Measurements from ENCODE around the gene RUNX3.

Gene RUNX3

DNA sequence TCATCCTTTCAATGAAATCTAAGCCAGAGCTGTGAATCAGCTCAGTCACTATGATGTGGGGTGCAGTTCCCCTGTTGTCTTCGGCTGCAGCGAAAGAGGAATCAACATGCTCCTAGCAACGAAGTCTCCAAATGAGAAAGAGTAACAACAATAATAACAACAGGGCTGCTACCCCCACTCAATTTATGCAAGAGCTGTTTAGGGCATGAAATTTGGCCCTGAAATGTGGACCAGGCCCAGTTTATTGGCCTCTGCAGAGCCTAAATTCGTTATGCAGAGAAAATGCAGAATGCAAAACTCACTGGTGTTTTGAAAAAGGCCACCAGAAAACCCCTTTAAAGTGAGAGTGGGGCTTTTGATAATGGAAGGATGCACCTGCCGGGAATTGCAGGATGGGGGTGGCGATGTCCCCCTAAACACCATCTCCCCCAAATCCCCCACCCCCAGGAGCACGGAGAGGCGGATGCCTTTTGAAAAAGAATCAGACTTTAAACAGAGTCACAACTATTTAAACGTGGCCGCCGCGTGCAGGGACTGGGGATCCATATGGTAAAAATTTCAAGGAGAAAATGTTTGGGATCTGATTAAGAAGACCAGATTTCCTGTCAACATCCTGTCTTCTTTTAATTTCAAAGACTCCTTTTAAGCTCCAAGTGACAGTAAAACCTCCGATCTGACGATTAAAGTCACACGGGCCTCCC is 1.9 kb downstream of the RUNX3 start:
- peak in 1 of 6 experiments; percentile 48 for DNase-seq

DNA sequence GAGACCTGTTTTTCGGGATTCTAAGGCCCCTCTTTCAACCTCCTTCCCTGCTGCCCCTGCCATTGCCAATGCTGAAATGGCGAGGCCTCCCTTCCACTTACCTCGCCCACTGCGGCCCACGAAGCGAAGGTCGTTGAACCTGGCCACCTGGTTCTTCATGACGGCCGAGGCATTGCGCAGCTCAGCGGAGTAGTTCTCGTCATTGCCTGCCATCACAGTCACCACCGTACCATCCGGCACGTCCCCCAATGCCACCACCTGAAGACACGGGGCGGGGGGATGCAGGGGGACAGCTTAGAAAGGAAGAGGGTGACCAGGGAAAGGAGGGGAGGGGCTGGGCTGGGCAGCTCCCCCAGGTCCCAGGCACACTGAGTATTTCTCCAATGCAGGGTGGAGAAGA is 2.6 kb downstream of the RUNX3 start:
- no peak for DNase-seq

DNA sequence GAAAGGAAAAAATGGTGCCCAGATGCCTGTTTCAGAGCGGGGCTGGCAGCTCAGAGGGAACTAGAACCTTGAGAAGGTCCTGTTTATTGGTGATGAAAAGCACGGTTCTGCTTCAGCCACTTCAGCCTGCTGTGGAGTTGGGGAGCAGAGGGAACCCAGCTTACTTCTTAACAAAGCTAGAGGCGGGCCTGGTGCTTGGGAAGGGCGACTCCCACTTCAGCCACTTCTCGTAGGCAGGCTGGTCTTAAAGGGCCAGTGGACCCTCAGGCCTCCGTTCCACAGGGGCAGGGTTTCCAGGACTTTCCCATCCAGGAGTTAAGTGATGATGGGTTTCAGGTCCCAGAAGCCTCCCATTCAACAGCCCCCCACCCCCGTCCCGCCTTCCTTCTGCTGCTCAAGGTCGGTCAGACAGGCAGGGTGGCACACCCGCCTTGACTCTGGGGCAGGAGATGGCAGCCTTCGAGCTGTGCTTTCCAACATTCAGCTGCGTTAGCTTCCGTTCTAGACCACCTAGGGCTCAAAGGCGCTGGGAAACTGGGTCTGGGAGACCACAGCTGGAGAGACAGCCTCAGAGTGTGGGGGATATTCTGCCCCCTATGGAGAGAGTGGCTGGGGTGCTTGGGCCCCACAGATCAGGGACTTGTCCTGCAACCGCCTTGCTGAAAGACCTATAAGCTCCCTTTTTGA is 3.4 kb downstream of the RUNX3 start:
- DNase-seq = no peak

DNA sequence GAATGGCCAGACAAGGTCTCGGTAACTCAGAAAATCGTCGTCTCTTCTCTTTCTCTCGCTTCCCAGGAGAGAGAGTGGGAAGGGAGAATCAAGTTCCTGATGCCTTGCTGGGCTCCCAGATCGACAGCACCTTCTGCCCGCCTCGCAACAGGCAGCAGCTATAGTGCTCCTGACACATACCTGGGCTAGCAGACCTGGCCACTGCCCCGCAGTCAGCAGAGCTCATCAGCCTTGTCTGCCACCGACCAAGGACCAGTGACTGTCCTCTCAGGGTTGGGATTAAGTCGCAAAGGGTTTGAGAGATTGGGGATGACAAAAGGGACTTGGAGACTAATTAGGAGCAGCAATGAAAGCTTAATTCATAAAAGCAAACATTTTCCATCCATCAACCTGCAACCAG is 4.1 kb downstream of the RUNX3 start:
- no peak for DNase-seq

DNA sequence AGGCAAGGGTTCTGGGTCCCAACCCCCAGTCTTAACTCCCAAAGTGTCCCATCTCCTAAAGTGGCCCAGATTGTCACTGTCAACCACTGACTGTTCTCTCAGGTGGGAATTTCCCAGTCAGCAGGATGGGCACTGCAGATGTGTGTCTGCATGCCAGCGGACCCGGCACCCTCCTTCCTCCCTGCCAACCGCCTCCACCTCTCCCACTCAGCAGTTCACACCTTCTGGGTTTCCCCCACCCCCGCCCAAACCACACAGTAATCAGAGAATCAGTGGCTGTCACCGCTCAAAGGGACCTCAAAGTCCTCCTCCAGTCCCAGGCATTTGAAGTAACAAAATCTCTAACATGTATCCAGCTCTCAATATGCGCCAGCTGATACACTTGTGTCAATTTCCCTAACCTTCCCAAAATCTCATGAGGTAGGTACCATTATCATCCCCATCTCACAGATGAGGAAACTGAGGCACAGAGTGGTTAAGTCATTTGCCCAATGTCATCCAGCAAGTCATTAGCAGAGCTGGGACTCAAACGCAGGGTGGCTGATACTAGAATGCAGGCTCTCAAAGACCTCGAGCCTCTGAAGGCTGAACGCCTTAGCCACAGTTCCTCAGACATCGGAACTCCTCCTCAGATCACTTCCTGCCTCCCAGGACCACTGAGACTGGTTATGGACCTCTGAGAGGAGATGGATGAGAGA is 4.8 kb downstream of the RUNX3 start:
- DNase-seq = peak; percentile 57 to 82 (median 76)

DNA sequence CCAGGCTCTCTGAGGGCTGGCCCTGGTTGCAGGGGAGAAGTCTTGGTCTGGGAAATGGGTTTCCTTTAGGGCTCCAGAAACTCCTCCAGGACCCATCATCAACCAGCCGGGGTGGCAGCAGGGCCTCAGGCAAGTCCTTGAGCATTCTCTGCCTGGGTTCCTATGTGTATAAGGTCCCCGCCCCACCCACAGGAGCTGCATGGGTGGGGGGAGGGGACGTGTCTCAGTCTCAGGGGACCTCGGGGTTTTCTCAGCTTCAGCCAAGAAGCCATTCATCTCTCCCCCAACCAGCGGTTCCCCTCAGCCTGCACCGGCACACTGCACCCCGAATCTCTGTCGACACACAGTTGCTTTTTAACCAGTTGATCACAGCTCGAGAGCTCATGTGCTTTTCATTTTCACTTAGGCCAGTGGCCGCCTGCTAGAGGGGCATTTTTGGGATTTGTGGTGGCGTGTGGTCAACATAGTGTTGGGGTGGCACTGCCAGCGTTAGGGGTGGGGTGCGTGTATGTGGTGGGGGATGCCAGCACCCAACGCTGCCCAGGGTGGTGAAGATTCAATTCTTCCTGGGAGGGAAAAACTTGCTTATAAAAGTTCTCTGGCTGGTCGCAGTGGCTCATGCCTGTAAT is 6.5 kb downstream of the RUNX3 start:
- no peak for DNase-seq

DNA sequence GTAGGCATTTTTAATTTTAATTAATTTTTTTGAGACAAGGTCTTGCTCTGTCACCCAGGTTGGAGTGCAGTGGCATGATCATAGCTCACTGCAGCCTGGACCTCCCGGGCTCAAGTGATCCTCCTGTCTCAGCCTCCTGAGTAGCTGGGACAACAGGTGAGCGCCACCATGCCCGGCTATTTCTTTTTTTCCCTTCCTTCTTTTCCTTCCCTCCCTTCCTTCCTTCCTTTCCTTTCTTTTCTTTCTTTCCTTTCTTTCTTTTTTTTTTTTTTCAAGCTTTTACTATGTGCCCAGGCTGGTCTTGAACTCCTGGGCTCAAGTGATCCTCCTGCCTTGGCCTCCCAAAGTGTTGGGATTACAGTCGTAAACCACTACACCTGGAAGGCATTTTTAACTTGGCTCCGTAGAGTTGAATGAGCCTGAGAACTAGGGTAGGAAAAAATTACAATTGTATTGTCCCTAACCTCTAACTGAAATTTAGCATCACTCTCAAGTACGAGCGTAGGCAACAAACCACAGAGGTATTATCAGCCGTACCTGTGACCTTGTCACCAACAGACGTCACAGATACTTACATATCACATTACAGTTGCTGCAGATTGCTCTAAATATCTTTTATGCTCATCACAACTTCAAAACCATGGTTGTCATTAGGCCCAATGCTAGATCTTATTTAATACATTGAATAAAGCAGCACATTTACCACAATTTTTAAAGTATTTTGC is 8.0 kb downstream of the RUNX3 start:
- no peak for DNase-seq

DNA sequence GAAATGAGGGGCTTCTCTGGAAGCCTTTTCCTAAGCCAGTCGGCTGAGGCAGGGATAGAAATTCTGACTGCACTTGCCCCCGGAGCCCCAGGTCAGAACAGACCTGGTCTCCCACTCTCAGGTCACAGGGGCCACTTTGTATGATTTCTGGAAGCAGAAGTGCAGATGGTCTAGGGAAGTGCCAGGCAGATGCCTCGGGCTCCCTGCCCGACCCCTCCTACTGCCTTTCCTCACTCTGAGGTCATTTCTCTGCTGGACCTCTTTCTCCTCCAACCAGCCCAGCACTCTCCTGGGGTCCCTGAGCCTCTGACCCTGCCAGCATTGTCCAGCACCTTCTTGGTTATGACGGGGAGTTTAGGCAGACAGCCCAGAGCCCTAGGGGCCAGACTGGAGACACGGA is 8.7 kb downstream of the RUNX3 start:
- no peak for DNase-seq

DNA sequence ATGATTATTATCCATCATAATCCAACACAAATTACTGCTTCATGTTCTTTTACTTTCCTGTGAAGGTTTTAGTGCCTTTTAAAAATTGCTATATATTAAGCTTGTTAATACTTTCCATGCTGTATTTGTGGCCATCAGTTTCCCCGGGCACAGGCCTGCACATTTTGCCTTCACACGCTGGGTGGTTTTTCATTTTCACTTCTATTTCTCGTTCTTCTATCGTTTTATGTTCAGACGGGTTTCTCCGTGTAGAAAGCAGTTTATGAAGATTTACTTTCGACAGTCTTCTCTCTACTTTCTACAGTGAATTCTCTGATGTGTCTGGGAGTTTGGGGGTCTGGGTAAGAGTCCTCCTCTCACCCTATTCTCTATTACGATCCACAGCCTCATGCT is 9.5 kb downstream of the RUNX3 start:
- DNase-seq = no peak

DNA sequence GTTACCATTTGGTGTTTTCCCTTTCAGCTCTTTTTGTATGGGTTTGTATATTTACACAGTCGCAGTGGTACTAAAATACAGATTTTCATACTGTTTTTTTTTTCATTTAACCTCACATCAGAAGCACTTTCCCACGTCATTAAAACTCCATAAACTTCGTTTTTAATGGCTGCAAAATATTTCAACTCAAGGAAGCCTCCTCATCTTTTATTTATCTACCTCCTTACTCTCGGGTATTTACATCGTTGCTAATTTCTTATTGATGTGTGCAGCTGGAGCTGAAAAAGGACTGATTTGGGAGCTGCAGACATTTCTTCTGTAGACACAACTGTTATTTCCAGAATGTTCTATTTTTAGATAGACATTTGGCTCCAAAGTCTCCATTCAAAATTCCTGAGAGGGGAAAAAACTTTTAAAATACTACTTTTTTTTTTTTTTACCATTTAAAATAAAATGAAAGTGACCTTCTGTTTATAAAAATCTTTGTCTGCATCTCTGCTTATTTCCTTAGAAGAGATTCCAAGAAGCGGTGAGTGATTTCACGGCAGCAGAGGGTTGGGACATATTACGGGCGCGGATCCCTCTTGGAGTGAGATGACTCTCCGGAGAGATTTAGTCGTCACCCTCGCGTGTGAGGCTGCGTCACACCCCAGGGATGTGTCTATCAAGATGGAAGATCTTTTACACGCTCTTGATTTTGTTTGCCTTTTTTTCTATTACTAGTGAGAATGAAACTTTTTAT is 10.1 kb downstream of the RUNX3 start:
- DNase-seq = no peak

DNA sequence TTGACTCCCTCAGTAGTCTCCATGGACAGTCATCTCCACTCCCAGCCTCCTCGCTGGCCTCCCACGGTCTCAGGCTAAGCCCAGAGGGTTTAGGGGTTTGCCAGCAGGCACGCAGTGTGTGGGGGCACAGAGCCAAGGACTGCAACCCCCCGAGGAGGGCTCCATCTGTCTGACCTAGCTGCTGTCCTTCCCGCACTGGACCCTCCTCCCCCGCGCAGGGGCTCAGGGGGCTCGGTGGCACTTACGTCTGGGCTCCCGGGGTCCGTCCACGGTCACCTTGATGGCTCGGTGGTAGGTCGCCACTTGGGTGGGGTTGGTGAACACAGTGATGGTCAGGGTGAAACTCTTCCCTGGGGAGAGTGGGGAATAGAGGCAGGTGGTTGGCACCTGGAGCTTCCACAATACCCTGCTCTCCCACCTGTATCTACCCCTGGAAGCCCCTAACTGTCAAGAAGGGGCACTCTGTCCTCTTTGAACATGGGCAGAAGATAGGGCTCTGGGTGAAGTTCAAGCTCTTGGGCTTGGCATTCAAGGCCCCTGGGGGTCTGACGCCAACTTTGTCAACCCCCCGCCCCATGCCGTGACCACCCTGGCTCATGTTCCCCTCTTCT is 11.0 kb downstream of the RUNX3 start:
- DNase-seq = no peak

DNA sequence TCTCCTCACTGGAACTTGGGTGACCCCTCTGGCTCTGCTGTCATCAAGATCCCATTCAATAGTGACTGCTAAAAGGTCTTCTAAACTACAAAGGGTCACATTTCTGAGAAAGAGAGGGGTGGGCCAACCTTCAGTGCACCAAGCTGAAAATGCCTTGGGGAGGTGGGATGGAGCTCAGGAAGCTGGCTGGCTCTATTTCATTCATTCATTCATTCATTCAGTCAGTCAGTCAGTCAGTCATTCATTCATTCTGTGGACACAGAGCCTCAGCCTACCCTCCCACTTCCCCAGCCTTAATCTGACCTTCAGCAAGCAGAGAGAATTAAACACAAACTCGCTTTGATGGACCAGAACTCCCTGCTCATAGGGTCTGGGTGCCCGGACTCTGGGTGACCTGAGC is 11.7 kb downstream of the RUNX3 start:
- no peak for DNase-seq

DNA sequence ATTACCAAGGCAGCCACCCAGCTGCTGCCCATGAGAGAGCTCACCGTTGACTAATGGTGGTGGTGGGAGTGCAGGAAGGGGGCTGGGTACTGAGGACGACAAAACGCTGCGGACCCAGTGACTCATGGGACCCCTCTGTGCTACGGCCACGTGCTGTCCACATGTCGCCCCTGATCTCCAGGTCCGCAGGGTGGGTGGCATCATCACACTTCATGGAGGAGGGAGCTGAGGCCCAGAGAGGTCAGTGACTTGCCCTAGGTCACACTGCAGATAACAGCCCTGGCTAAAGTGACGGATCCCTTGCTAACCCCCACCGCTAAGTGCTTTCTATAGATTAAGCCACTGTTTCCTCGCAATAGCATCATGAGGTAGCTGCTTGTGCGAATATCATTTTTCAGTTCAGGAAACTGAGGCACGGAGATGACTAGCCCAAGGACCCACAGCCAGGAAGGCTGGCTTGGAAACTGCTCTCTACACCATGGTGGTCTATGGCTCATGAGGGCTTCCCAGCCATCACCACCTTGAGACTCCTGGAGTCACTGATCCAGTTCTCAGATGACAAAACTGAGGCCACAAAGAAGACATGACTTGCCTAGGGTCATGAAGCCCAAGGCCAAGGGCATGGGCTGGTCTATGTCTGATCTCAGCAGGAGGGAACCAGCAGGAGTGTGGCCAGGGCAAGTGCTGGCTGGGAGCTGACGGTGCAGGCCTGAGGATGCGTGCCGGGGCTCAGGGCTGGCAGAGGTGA is 12.6 kb downstream of the RUNX3 start:
- DNase-seq = no peak

DNA sequence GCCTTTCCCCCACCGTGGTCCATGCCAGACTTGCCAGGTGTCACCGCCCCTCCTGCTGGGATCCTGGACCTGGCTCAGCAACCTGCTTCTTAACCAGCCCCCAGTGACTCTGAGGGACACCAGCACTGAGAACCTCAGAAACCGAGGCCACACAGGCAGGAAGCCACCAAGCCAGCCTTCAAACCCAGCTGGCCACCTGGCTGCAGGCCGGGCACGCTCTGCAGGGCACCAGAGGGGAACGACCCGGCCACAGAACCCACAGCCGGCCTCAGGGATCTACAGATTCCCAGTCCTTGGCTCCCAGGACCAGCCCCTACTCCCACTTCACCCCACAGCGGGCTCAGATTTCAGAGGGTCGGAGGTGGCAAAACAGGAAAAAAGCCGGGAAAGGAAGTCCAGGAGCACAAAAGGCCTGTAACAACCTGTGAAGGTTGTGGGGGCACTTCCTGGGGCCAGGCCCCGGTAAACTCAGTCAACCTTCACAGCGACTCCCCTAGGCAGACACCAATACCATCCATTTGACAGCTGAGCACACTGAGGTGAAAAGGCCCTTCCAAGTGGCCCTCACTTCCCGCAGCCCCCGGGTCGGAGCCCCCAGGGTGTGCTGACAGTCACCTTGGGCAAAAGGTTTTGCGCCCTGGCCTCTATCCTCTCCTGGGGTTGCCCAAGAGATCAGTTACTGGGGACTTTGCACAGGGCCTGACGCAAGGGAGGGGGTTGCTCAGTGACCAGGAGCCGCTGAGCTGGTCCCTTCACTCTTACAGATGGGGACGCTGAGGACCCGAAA is 14.1 kb downstream of the RUNX3 start:
- no peak for DNase-seq

DNA sequence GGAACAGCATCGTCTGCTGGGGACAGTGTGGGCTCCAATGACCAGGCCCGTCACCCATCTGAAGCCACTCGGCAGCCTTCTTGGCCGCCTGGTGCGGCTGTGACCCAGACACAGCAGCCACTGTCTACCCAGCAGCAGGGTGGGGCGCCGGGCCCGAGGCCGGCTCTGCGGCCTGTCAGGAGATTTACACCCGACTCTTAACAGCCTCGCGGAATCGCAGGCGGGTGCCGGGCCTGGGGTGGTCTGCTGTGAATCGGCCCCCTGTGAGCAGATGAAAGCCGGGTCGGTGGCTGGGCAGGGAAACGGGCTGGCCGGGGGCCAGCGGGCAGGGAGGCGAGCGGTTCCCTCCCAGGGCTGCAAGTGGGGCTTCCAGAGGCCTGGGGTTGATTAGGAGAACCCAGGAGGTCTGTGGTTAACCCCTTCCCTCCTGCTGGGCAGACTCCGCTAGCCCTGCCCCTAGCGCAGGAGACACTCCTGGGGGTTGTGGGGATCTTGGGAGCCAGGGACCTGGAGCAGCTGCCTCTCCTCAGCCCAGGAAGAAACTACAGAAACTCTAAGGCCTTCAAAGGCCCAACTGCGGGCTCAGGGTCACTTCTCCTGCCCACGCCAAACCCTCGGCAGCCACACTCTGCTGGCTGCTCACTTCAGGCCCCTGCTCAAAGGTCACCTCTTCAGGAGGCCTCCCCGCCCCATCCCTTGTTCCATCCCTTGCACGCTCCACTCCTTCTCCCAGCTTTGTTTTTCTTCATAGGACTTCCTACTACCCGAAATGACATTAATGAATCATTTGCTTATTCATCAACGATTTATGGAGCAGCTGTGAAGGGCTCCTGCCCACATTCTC is 15.6 kb downstream of the RUNX3 start:
- DNase-seq = no peak

DNA sequence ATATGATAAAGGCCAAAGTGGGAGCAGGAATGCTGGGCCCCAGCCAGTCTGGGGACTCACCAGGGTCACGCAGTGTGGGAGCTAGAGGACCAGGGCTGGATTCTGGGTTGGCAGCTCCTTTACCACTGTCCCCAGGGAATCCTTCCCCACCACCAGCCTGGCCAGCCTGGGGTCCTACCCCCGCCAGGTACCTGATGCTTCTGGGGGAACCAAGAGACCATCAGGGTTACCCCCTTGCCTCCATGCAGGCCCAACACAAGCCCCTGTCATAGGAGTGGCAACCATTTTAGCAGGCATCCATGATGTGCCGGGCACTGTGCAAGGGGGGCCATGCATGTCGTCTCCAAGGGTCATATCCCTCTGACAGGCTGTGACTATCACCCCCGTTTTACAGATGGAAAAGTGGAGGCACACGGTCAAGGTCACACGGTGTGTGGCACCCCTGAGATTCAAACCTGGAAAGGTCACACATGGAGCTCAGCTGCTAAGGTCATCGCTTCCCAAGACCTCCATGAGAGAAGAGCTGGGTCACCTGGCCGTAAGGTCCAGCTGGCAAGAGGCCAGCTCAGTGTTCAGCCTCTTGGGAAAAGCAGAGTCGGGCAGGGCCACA is 16.4 kb downstream of the RUNX3 start:
- no peak for DNase-seq

DNA sequence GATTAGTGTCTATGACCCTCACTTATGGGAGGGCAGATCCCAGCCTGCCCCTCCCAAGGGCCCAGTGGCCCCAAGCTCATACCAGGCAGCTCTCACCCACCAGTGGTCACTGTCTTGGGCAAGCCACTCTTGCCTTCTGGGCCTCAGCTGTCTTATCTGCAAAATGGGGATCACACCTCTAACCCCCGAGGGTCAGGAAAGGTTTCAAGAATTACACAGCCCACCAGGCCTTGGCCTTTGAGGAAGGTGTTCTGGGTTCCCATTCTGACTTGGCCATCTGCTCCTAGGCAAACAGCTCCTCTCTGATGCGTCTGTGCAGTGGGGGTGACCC is 16.8 kb downstream of the RUNX3 start:
- no peak for DNase-seq

DNA sequence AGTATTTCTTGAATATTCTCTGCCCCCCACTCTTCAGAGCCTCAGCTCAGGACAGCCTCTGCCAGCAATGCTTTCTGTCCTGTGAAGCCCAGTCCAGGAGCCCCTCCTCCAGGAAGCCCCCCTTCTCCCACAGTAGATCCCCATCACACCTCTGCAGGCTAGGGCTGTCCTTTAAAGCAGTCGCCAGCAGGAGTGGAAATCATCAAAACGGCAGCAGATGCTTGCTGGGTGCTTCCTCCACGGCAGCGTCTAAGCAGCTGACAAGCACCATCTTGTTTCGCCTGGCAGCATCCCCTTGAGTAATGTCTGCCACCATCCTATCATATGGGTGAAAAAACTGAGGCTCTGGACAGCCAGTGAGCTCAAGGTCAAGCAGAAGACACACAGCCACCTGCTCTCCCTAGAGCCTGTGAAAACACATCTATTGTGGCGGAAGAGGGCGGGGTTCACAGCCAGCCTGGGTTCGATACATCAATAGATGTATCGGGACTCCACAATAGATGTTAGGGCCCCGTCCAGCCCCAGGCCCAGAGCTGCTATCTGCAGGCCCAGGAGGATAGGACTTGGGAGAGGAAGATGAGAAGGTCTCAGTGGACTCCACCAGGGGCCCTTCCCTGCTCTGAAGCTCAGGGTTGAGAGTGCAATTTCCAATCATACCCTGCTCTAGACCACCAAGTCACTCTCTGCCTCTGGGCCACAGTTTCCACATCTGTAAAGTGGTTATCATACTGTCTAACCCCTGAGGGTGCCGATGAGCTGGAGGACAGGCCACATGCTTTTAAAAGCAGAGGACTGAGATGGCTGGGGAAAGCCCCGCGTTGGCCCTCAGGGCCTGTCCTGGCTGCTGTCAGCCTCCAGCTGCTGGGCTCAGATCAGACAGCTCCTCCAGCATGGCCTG is 17.5 kb downstream of the RUNX3 start:
- DNase-seq = no peak

All from stimulated activated naive CD4-positive, alpha-beta T cell (primary cell).